ENCODE results near the gene GP1BB.
"Not testable (repeated sequence)": the region's sequence is repeated elsewhere in the genome, so short reads cannot be mapped to it uniquely, and the experiment has no call there.

The GP1BB gene

DNA sequence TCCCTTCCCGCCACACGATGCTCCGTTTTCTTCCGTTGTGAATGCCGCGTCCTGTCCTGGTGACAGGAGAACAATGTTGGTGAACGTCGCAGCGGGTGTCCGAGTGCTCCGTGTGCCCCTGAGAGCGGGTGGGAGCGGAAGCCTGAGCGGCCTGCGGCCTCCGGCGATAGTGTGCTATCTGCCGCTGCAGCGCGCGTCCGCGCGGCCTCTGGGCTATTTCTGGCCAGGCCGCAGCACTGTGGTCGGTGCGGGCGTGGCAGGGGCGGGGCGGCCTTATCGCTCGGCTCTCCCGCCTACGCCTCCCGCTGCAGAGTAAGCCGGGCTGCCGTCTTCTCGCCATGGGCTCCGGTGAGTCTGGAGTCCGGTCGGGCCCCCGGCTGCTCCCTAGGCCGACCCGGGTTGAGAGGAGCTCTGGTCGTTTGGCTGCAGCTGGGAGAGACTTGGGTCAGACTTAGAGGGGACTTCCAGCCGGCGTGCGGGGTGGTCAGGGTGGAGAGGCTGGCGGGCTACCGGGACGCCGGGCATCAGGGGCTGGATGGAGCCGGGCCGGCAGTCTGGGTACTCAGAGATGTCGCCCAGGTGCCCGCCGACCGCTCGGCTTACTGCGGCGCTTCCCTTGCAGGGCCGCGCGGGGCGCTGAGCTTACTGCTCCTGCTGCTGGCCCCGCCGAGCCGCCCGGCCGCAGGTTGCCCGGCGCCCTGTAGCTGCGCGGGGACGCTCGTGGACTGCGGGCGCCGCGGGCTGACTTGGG is at the start of gene GP1BB:
Gene GP1BB, plus strand, starts transcription at position 308 of the 751 bp plus-strand sequence. Its CDS starts 31 bp downstream, at position 339.
- DNase-seq, result no peak

DNA sequence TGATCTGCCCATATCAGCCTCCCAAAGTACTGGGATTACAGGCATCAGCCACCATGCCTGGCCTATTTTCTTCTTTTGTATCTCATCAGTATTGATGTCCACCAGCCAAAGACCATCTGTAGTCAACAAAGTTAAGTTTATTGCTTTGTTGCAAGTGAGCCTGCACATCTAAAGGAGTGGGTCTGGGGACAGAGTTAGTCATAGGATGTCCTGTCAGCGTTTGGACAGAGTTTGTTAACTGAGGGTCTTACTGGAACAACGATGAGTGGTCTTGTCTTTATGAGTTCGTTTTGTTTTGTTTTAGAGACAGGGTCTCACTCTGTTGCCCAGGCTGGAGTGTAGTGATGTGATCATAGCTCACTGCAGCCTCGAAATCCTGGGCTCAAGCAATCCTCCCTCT is 49.7 kb upstream of the GP1BB start:
- no peak for DNase-seq

DNA sequence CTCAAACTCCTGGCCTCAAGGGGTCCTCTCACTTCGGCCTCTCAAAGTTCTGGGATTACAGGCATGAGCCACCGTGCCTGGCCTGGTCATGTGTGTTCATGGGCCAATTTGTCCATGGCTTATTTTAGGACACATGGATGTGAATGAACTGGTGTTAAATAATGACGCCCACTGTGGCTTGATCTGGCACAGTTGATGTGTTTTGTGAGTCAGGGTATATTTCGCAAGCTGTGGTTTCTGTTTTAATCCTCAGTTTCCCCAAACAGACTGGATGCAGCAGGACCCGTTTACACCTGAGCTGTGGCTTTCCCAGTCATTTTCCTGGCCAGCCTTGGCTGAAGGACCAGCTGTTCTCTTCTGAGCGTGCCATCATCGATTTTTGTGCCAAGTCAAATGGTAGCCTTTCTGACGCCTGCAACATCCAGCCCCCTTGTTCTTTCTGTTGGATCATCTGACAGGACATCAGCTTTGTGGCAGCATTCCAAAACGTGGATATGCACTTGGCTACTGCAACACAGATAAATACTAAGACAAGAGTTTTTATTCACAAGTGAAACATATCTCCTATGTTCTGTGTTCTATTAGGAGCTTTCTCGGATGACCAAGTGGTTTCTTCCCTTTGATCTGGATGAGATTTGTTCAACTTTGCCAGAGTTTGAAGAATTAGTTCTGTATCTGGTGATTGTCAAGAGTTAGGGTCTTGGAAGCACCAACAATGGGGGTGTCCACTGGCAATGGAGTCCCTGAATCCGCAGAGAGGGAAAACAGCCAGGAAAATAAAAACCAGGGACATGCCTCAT is 49.0 kb upstream of the GP1BB start:
- no peak for DNase-seq

DNA sequence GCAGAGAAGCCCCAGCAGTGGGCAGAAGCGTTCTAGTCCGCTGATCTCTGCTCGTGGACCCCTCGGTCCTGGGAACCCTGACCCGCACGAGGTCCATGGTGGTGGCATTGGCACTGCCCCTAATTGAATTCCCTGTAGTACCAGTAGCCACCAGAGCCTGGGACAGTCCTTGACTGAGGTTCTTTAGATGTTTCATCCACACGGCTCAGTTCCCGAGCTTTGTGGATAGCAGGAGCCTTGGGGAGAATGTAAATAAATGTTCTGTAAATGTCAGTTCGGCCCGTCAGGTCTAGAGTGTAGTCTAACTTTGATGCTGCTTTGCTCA is 48.4 kb upstream of the GP1BB start:
- no peak for DNase-seq

DNA sequence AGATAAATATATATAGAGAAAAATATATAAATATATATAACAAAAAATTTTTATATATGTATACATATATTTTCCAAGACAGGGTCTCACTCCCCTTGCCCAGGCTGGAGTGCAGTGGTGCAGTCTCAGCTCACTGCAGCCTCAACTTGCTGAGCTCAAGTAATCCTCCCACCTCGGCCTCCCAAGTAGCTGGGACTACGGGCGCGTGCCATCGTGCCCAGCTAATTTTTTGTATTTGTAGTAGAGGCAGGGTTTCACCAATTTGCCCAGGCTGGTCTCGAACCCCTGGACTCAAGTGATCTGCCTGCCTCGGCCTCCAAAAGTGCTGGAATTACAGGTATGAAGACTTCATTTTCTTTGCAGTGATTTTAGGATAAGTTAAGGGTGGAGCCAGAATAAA is 47.9 kb upstream of the GP1BB start:
- DNase-seq, result no peak

DNA sequence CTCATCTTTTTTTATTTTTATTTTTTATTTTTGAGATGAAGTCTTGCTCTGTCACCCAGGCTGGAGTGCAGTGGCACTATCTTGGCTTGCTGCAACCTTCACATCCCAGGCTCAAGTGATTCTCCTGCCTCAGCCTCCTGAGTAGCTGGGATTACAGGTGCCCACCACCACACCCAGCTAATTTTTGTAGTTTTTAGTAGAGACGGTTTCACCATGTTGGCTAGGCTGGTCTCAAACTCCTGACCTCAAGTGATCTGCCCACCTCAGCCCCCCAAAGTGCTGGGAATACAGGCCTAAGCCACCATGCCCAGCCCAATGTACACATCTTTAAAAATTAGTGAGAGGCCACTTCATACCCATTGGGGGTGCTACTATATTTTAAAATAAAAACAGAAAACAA is 46.9 kb upstream of the GP1BB start:
- DNase-seq, result not testable (repeated sequence)

DNA sequence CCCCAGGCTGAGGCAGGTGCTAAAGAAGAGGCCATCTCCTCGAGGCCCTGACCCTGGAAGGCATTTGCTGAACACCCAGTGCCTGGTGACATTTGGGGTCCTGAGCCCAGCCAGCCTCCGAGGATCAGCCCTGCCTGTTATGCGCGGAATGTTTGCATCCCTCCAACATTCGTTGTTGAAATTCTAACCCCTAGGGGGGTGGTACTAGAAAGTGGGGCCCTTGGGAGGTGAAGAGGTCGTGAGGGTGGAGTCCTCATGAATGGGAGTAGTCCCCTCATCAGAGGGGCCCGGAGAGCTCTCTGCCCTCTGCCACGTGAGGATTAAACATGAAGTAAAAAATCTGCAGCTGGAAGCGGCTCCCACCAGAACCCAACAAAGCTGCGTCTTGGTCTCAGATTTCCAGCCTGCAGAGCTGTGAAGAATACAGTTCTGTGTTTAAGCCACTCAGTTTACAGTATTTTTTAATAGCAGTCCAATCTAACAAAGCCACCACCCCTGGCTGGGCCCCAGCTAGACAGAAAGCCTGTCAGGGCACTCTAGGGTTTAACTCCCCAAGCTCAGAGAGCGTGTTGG is 44.3 kb upstream of the GP1BB start:
- no peak for DNase-seq

DNA sequence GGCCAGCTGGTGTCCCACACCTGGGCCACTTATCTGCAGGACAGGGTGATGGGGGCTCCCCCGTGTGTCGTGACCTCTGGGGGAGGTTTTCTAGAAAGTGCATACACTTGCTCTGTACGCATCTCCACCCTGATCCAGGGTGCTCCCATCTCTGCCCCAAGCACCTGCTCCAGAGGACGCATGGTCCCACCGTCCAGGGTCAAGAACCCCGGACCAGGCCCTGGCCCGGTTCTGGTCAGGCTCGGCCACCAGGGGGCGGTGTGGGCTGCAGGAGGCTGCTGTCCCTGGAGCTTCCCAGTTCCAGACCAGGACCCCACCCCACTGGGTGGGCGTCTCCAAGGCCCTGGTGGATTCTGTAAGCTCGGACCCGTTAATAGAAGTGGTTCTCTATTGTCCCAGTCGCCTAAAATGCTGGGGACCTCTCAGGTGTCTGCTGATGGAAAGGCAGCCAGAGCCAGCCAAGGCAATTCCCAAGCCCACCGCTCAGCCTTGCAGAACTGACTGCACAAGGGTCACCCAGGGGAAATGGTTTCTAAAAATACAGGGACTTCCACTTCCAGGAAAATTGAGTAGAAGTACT is 43.7 kb upstream of the GP1BB start:
- DNase-seq, result no peak

DNA sequence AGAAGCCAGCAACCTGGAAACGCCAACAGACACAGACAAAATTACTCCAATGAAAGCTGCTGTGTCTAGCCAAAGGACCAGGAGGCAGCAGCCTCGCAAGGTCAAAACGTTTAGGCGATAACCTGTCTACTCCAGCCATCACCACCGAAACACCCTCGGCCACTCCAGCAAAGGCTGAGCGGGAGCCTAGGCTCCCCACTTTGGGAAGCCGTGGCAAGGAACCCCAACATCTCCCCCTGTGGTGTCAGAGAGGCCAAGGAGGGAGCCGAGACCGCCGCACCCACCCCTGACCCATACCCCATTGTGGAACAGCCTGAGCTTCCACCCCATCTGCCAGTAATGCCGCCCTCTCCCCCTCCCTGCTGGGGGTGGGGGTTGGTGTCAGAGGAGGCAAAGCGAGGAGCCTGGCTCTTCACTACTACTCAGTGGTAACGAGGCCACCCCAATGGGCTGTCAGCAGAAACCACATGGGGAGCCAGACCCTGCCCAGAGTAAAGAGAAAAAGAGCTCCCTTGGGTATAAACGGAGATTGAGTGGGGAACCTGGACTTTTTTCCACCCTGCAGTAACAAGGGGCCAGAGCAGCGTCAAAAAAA is 43.0 kb upstream of the GP1BB start:
- no peak for DNase-seq

DNA sequence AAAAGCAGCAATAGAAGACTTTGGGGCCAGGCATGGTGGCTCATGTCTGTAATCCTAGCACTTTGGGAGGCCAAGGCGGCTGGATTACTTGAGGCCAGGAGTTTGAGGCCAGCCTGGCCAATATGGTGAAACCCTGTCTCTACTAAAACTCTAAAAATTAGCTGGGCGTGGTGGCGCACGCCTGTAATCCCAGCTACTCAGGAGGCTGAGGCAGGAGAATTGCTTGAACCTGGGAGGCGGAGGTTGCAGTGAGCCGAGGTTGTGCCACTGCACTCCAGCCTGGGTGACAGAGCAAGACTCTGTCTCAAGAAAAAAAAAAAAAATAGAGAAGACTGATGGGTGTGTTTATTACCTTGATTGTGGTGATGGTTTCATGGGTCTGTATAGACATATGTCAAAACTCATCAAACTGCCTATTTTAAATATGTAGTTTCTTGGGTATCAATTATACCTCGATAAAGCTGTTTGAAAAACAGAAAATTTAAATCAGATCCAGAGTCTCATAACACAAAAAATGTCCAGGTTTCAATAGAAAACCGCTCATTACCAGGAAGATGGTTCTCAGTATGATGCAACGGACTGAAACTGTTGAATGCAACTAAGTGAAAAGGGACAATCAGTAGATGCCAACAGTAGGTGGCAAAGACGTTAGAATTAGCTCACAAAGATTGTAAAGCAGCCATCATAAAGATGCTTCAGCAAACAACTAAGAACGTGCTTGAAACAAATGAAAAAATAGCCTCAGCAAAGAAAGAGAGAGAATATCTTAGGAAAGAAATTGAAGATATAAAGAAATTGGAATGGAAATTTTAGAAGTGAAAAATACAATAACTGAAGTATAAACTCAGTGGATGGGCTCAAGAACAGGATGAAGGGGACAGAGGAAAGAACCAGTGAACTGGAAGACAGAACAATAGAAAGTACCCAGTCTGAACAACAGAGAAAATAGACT is 42.2 kb upstream of the GP1BB start:
- DNase-seq, result no peak

DNA sequence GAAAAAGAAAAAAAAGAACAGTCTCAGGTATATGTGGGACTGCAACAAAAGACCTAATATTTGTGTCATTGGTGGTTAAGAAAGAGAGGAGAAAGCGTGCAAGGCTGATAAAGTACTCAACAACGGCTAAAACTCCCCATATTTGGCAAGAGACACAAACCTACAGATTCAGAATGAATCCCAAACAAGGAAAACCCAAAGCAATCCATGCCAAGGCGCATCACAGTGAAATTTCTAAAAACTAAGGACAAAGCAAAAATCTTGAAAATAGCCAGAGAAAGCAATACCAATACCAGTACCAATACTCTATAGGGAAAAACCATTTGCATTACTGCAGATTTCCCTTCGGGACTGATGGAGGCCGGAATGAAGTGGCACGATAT is 41.5 kb upstream of the GP1BB start:
- DNase-seq, result no peak

DNA sequence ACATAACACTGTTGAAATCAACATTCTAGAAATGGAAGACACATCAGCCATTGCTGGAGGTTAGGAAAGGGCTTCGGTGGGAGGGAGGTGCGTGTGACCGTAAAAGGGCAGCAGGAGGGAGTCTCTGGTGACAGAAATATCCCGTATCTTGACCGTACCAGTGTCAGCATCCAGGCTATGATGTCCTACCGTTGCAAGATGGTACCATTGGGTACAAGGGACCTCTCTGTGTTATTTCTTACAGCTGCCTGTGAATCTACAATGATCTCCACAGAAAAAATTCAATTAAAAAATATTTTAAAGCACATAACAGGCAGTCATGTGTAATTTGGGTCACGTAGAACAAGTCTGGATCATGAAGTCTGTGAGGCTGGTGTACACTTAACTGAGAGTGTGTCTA is 36.4 kb upstream of the GP1BB start:
- DNase-seq, result no peak

DNA sequence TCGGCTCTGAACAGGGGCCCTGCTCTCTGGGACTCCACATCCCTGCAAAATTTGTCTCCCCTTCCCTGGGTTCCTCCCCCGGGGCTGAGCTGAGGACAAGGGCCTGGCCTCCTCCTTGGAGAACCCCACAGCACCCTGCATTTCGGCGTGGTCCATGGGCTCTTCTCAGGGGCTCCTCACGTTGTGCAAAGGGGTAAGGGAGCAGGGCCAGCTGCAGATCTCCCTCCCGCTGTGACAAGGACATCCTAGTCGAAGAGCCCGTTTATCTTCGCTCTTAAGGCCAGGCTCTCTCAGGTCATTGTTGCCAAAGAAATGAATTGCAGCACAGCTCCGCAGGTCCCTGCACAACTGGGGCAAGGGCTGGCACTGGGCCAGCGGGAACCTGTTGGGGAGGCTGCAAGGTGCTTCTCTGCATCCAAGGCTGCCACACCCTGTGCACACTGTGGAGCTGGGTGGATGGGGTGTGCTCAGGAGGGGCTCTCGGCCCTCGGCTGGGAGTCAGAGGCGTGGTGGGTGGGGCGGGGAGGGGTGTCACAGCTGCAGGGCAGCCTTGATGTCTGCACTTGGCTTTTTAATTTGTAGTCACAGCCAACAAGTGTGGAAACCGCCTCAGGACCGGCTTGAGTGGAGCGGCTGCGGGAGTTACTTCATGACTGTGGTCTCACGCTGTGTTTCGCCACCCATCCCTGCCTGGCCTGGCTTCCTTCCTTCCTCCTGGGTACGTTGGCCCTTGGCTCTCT is 35.6 kb upstream of the GP1BB start:
- DNase-seq, result no peak

DNA sequence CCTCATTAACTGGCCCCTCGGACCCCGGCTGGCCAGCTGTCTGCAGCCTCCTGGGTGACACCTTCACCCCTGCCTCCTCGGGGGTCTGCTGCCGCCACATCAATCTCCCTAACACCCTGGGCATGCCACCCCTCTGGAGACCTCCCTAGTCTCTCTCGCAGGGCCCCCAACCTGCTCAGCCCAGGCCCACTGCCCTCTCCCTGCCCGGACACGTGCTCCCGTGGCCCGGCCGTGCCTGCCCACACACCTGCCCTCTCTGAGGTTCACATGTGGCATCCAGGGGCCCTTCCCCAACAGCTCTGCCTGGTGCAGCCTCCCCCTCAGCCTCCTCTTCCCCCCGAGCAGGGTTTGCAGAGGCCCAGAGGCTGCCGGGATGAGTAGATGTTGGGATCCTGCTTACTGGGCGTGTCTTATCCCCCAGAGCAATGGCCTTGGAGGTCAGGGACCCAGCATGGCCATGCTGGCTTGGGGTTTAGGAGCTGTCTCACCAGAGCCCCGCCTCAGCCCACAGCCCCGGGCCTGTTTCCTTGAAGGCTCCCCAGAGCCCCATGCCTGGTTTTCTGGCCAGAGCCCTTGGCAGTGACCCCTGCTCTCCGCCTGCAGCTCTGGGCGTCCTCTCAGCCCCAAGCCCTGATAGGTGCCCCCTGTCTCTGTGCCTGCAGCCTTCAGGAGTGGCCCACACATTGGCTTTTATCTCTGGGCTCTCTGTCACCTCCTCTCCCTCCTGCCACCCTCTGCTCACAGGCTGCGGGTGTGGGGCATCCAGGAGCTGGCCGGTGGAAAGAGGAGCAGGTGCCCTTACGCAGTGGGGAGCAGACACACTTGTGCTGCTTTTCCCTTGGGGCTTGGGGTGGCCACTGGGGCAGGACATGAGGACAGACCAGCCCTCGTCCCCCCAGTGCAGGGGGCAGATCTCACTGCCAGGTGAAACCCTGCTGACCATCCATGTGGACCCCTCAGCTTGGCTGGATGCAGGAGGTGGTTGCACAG is 34.7 kb upstream of the GP1BB start:
- no peak for DNase-seq

DNA sequence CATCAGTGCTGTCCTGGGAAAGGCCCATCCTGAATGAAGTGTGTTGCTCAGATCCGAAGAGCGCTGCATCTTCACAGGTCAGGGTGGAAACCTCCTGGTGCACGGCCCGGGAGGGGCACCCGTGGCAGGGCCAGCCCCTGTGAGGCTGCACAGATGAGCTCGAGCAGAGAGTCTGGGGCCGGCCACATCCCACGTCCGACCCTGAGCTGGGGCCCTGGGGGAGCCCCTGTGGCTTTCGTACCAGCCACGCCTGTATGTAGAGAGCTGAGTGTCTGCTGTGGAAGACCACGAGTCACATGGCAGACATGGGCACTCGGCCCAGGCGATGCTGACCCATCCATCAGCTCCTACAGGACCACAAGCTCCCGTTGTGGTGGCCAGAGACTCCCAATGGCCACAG is 33.9 kb upstream of the GP1BB start:
- no peak for DNase-seq

DNA sequence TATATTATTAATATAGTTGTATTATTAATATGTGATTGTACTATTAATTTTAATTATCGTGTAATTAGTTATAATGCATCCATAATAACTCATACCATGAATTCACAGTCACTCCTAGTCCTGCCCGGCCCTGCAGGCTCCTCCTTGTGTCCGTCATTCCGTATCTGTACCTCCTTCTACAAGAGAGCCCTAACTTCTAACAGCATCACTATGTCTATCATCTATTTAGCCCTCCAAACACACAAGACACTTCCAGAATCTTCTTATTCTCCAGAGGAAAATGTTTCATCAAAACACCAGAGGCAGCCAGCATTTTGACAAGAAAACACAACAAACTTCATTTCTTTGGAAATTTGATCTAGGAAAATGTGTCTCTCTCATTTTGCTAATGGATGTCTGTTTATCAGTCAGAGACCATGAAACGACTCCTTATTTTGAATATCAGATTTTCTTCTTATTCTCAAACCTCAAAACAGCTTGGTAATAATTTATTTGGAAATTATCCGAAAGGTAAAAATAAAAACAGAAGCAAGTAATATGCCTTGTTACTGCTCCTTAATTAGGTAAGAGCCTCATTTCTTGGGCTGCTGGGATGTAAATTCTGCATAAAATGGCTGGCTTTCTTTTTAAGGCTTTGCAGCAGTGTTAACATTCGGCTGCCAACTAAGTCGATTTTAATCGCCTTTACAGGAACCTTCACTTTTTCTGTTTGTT is 32.2 kb upstream of the GP1BB start:
- DNase-seq, result no peak

DNA sequence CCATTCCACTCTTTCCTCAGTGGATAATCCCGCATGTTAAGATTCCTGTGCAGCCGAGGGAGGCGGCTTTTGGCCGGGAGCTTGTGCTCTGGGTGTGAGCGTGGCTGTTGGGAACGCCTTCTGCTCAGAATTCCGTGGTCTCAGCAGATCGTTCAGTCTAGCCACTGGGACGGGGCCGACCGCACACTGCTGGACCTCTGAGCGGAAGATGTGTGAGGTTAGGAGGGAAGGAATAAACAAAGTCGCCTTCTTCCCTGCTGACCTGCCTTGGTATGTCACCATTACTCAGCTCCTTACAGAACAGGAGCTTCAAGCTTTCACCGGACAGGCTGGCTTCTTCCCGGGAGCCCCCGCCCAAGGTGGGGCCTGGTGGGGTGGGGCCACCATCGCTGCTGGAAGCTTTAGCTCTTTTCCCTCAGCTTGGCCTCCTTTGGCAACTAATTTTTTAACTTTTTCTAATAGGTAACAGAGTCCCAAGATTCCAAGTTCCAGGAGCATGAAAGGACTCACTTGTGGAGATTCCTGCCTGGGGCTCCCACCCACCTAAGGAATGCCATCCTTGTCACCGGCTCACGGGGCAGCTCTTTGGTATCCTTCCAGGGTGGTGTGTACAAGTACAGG is 31.5 kb upstream of the GP1BB start:
- DNase-seq, result peak; percentile 16

DNA sequence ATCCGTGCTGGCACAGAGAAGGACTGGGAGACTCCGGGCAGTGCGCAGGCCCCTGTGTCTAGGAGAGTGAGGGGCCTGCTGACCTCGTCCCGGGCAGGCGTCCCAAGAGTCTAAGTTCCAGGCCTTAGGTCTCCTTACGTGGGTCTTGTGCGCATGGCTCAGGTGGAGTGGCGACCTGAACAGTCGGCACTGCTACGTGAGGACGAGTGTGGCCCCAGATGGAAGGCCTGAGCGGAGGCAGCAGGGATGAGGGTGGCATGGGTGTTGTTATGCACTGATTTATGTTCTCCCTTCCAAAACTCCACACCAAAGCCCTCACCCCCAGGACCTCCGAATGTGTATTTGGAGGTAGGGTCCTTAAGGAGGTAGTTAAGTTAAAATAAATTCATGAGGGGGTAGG is 29.8 kb upstream of the GP1BB start:
- DNase-seq, result no peak
